Measurements from ENCODE around the gene COL26A1. TPM values are rescaled to one million over a fixed set of nuclear protein-coding genes. Genes with fewer than 3 reads are reported as not detected.
"Not testable (repeated sequence)": the region's sequence is repeated elsewhere in the genome, so short reads cannot be mapped to it uniquely, and the experiment has no call there.

The COL26A1 gene
- total RNA-seq, 2 experiments from 2014 or later: not detected

DNA sequence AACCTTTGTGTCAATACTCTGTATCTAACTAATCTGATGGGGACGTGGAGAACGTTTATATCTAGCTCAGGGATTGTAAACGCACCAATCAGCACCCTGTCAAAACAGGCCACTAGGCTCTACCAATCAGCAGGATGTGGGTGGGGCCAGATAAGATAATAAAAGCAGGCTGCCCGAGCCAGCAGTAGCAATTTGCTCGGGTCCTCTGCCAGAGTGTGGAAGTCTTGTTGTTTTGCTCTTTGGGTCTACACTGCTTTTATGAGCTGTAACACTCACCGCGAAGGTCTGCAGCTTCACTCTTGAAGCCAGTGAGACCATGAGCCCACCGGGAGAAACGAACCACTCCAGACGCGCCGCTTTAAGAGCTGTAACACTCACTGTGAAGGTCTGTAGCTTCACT is 13.4 kb upstream of the COL26A1 start:
- H3K9me3 Mint-ChIP-seq; H3K4me3 Mint-ChIP-seq; POLR2A ChIA-PET; H3K27ac Mint-ChIP-seq; DNase-seq; H3K36me3 Mint-ChIP-seq (ENCODE audit: low read depth); CTCF ChIA-PET; H3K27me3 Mint-ChIP-seq: not testable (repeated sequence)
- H3K4me1 Mint-ChIP-seq: peaks cover 19% of the 10 kb centered on the region

GRCh38 chr7:101352920-101353308 is 9.8 kb upstream of the COL26A1 start:
- ChIA-PET POLR2A (interaction anchor here (1.5 kb wide), 1 partner anchor 46 kb away, joined by 3 read pairs; no protein-coding TSS in a partner anchor), CTCF (interaction anchor here (0.8 to 2.2 kb wide), 3 partner anchors 10 to 73 kb away, joined by 4 to 8 read pairs (median 4); partner anchors contain the start of gene COL26A1)
- Mint-ChIP-seq H3K27me3 (peaks cover 5% of the 10 kb centered on the region), H3K36me3 (ENCODE audit: low read depth) (no peaks in the 10 kb centered on the region), H3K4me1 (peaks cover 19% of the 10 kb centered on the region), H3K4me3 (no peak overlapping the region), H3K9me3 (no peaks in the 10 kb centered on the region), H3K27ac (peak overlapping the region; percentile 24)
- DNase-seq: no peak

DNA sequence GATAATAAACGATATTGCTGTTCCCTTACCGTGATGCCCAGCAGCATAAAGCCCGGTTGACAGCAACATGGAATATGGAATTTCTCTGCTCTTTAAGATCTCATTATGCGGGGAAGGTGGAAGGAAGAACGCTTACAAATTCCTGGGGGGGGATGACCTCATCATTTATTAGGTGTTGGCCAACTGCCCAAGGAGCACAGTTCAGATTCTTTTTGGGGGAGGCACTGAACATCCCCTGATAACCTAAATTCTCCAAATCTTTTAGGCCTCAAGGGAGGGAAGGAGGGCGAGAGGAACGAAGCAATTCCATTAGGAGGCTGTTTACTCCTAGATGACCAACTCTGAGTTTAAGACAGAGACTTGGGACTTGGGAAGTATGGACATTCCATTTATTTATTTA is 5.2 kb upstream of the COL26A1 start:
- H3K9me3 Mint-ChIP-seq: no peaks in the 10 kb centered on the region
- H3K4me1 Mint-ChIP-seq: peaks cover 11% of the 10 kb centered on the region
- DNase-seq: no peak
- H3K4me3 Mint-ChIP-seq: no peak overlapping the region
- H3K27me3 Mint-ChIP-seq: peaks cover 13% of the 10 kb centered on the region
- no peaks in the 10 kb centered on the region for H3K36me3 Mint-ChIP-seq (ENCODE audit: low read depth)
- POLR2A ChIA-PET: no interaction called here
- no peak overlapping the region for H3K27ac Mint-ChIP-seq
- CTCF ChIA-PET: interaction anchor here (0.7 kb wide), 1 partner anchor 54 kb away, joined by 3 read pairs; no protein-coding TSS in a partner anchor

DNA sequence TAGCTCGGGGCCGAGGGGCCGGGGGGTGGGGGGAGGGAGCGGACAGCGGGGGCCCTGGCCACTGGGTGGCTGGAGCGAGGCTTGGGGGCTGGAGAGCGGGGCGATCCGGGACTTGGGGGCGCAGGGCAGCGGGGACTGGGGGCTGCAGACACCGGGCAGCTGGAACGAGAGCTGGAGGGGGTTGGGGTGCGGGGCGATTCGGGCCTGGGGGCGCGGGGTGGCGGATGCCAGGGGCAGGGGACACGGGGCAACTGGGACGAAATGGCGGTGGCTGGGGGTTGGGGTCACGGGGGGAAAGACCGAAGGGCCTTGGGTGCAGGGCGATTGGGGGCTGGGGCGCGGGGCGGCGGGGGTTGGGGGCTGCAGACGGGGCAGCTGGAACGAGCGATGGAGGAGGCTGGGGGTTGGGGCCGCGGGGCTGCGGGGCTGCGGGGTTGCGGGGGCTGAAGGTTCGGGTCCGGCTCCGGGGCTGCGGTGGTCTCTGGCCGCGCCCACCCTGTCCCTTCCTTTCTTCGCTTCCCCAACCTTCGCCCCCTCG is 590 bp downstream of the COL26A1 start:
- Mint-ChIP-seq H3K4me1 (peaks cover 11% of the 10 kb centered on the region), H3K36me3 (ENCODE audit: low read depth) (no peaks in the 10 kb centered on the region), H3K27ac (no peak overlapping the region), H3K27me3 (peaks cover 34% of the 10 kb centered on the region), H3K9me3 (no peaks in the 10 kb centered on the region), H3K4me3 (no peak overlapping the region)
- ChIA-PET POLR2A (interaction anchor here (0.9 kb wide), 1 partner anchor 10 kb away, joined by 3 read pairs; no protein-coding TSS in a partner anchor), CTCF (interaction anchor here (0.6 to 4.2 kb wide), 5 partner anchors 10 to 108 kb away, joined by 4 to 43 read pairs (median 6); partner anchors contain the start of gene IFT22)
- DNase-seq: no peak

GRCh38 chr7:101363734-101364374 is 1.2 kb downstream of the COL26A1 start:
- Mint-ChIP-seq H3K9me3 (no peaks in the 10 kb centered on the region), H3K4me3 (no peak overlapping the region), H3K4me1 (peaks cover 11% of the 10 kb centered on the region), H3K27ac (no peak overlapping the region), H3K36me3 (ENCODE audit: low read depth) (no peaks in the 10 kb centered on the region), H3K27me3 (peaks cover 34% of the 10 kb centered on the region)
- ChIA-PET CTCF (interaction anchor here (0.6 to 4.2 kb wide), 21 partner anchors 9 to 145 kb away, joined by 3 to 43 read pairs (median 4); partner anchors contain the start of gene IFT22), POLR2A (no interaction called here)
- DNase-seq: peak; percentile 70

- peaks cover 11% of the 10 kb centered on the region for H3K4me1 Mint-ChIP-seq
- no peak overlapping the region for H3K27ac Mint-ChIP-seq
- no peak overlapping the region for H3K4me3 Mint-ChIP-seq
- no peaks in the 10 kb centered on the region for H3K9me3 Mint-ChIP-seq
- ChIA-PET CTCF (interaction anchor here (1.2 to 2.2 kb wide), 3 partner anchors 11 to 46 kb away, joined by 3 to 6 read pairs (median 3); no protein-coding TSS in a partner anchor), POLR2A (no interaction called here)
- DNase-seq: no peak
- peaks cover 41% of the 10 kb centered on the region for H3K27me3 Mint-ChIP-seq
- H3K36me3 Mint-ChIP-seq (ENCODE audit: low read depth): no peaks in the 10 kb centered on the region
These were observed 3.3 kb downstream of the COL26A1 start for GRCh38 chr7:101365956-101366355.

GRCh38 chr7:101367676-101368075 is 5.0 kb downstream of the COL26A1 start:
- H3K4me1 Mint-ChIP-seq: peaks cover 7% of the 10 kb centered on the region
- ChIA-PET CTCF (interaction anchor here (1.1 to 2.2 kb wide), 3 partner anchors 12 to 73 kb away, joined by 4 to 6 read pairs (median 4); no protein-coding TSS in a partner anchor), POLR2A (no interaction called here)
- no peak overlapping the region for H3K27ac Mint-ChIP-seq
- DNase-seq: no peak
- H3K27me3 Mint-ChIP-seq: peaks cover 39% of the 10 kb centered on the region
- H3K9me3 Mint-ChIP-seq: no peaks in the 10 kb centered on the region
- H3K4me3 Mint-ChIP-seq: no peak overlapping the region
- H3K36me3 Mint-ChIP-seq (ENCODE audit: low read depth): no peaks in the 10 kb centered on the region

GRCh38 chr7:101368422-101369165 is 5.9 kb downstream of the COL26A1 start:
- Mint-ChIP-seq H3K36me3 (ENCODE audit: low read depth) (no peaks in the 10 kb centered on the region), H3K9me3 (no peaks in the 10 kb centered on the region), H3K4me1 (peaks cover 7% of the 10 kb centered on the region), H3K27ac (no peak overlapping the region), H3K4me3 (no peak overlapping the region), H3K27me3 (peaks cover 44% of the 10 kb centered on the region)
- ChIA-PET CTCF (interaction anchor here (0.9 to 1.4 kb wide), 3 partner anchors 13 to 72 kb away, joined by 3 to 4 read pairs (median 4); no protein-coding TSS in a partner anchor), POLR2A (interaction anchor here (0.6 kb wide), 1 partner anchor 151 kb away, joined by 3 read pairs; the partner anchor contains the start of gene ZNHIT1)
- DNase-seq: no peak

GRCh38 chr7:101370836-101371235 is 8.2 kb downstream of the COL26A1 start:
- no peaks in the 10 kb centered on the region for H3K9me3 Mint-ChIP-seq

DNA sequence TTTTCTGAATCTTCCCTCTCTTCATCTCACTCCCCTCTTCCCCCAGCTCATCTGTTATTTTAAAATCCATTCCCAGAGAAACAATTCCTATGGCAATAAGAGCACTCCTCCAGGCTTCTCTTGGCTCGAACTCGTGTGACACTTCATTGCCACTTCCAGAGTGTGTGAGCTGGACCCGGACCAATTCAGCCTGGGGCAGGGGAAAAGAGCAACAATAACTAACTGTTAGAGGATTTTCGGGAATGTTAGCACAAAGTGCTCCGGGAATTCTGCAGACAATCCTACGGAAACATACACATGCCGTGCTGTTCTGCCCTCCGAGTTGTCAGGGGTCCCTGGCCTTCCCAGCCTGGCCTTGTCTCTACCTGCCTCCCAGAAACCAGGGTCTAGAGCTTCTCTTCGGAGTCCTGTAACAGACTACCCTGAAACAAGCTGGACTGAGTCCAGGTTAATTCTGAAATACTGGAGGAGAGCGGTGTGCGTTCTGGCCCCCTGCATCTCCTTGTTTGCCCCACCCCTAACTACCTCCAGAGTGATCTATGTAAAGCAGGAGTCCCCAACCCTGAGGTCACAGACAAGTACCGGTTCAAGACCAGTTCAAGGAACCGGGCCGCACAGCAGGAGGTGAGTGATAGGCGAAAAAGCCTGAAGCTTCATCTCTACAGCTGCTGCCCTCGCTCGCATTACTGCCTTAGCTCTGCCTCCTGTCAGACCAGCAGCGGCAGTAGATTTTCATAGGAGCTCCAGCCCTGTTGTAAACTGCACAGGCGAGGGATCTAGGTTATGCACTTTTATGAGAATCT is 11.3 kb downstream of the COL26A1 start:
- Mint-ChIP-seq H3K9me3 (no peaks in the 10 kb centered on the region), H3K36me3 (ENCODE audit: low read depth) (no peaks in the 10 kb centered on the region), H3K4me1 (no peaks in the 10 kb centered on the region), H3K4me3 (no peak overlapping the region), H3K27me3 (peaks cover 22% of the 10 kb centered on the region), H3K27ac (no peak overlapping the region)
- ChIA-PET CTCF (interaction anchor here (0.5 to 2.4 kb wide), 2 partner anchors 10 to 43 kb away, joined by 3 to 11 read pairs; no protein-coding TSS in a partner anchor), POLR2A (no interaction called here)
- no peak for DNase-seq

More at GRCh38 chr7:101370836-101371235, 8.2 kb downstream of the COL26A1 start:
- H3K36me3 Mint-ChIP-seq (ENCODE audit: low read depth): no peaks in the 10 kb centered on the region
- no peak for DNase-seq
- H3K27me3 Mint-ChIP-seq: peaks cover 34% of the 10 kb centered on the region
- no peak overlapping the region for H3K27ac Mint-ChIP-seq
- CTCF ChIA-PET: no interaction called here
- H3K4me3 Mint-ChIP-seq: no peak overlapping the region
- POLR2A ChIA-PET: no interaction called here
- H3K4me1 Mint-ChIP-seq: peaks cover 5% of the 10 kb centered on the region

DNA sequence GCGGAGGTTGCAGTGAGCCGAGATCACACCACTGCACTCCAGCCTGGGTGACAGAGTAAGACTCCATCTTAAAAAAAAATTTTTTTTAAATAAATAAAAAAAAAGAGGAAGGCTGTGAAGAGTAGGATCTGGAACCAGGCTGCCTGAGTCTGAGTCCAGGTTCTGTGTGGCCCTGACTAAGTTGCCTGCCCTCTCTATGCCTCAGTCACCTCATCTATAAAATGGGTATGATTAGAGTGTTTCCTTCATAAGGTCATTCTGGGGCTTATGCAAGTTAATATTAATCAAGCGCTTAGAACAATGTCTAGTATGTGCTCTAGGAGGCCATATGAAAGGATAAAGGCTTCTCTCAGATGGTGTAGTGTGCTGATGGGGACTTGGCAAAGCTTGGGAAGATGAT is 12.3 kb downstream of the COL26A1 start:
- Mint-ChIP-seq H3K4me1 (no peaks in the 10 kb centered on the region), H3K27ac (no peak overlapping the region), H3K4me3 (no peak overlapping the region), H3K9me3 (no peaks in the 10 kb centered on the region), H3K36me3 (ENCODE audit: low read depth) (no peaks in the 10 kb centered on the region), H3K27me3 (peaks cover 24% of the 10 kb centered on the region)
- DNase-seq: no peak
- POLR2A ChIA-PET: no interaction called here
- CTCF ChIA-PET: no interaction called here

- POLR2A ChIA-PET: no interaction called here
- H3K27ac Mint-ChIP-seq: no peak overlapping the region
- peaks cover 16% of the 10 kb centered on the region for H3K27me3 Mint-ChIP-seq
- no peak for DNase-seq
- H3K9me3 Mint-ChIP-seq: no peaks in the 10 kb centered on the region
- no peaks in the 10 kb centered on the region for H3K36me3 Mint-ChIP-seq (ENCODE audit: low read depth)
- H3K4me3 Mint-ChIP-seq: no peak overlapping the region
- H3K4me1 Mint-ChIP-seq: no peaks in the 10 kb centered on the region
- CTCF ChIA-PET: no interaction called here
These were observed 13.9 kb downstream of the COL26A1 start for GRCh38 chr7:101376601-101377000.

Data from activated CD4-positive, alpha-beta memory T cell treated with anti-CD3 and anti-CD28 coated beads, Interleukin-2, amount 10 ng/mL, durations not matched to agents 7 days and 5 days (primary cell).